ENCODE measurements around the gene MRC2. TPM values are rescaled to one million over a fixed set of nuclear protein-coding genes. Genes with fewer than 3 reads are reported as not detected.

The MRC2 gene
- total RNA-seq, 1 experiment from 2014 or later, result 34.3 TPM

GRCh38 chr17:62657690-62658089 lies 30.2 kb downstream of the MRC2 start:
- no peak overlapping the region for H3K27ac ChIP-seq (ENCODE audit: low read depth, low read length, poor library complexity, severe bottlenecking)
- no peaks in the 10 kb centered on the region for H3K36me3 ChIP-seq (ENCODE audit: insufficient read depth, low read length, poor library complexity, severe bottlenecking)
- CTCF ChIA-PET, result no interaction called here
- H3K27me3 ChIP-seq (replicated peaks; ENCODE audit: insufficient read depth, low read depth, low read length, poor library complexity), result no peaks in the 10 kb centered on the region
- H3K9me3 ChIP-seq (ENCODE audit: low read depth, low read length, poor library complexity, severe bottlenecking), result peaks cover 4% of the 10 kb centered on the region
- no TSS peak for BruUV-seq (replicated peaks)
- H3K4me3 ChIP-seq (ENCODE audit: low read depth, low read length, poor library complexity, severe bottlenecking), result no peak overlapping the region
- POLR2A ChIA-PET (ENCODE audit: low non-redundant PET), result no interaction called here
- DNase-seq (ENCODE audit: low spot score), result no peak
- TF ChIP-seq CTCF (conservative IDR thresholded peaks at IDR 0.05; ENCODE audit: low read depth, low read length), result no peak
- TF ChIP-seq EZH2 (IDR thresholded peaks at IDR 0.05; ENCODE audit: borderline replicate concordance, low read depth, low read length, poor library complexity, severe bottlenecking), result no peak
- H3K4me1 ChIP-seq (ENCODE audit: insufficient read depth, low read length, poor library complexity, severe bottlenecking), result peaks cover 9% of the 10 kb centered on the region
- intact Hi-C loops (cut with micrococcal nuclease; ENCODE audit: unreplicated experiment), result no loop called here

- Histone ChIP-seq H3K27me3 (replicated peaks; ENCODE audit: insufficient read depth, low read depth, low read length, poor library complexity) (no peaks in the 10 kb centered on the region), H3K4me1 (ENCODE audit: insufficient read depth, low read length, poor library complexity, severe bottlenecking) (peaks cover 7% of the 10 kb centered on the region), H3K9me3 (ENCODE audit: low read depth, low read length, poor library complexity, severe bottlenecking) (peaks cover 4% of the 10 kb centered on the region), H3K36me3 (ENCODE audit: insufficient read depth, low read length, poor library complexity, severe bottlenecking) (no peaks in the 10 kb centered on the region), H3K4me3 (ENCODE audit: low read depth, low read length, poor library complexity, severe bottlenecking) (no peak overlapping the region), H3K27ac (ENCODE audit: low read depth, low read length, poor library complexity, severe bottlenecking) (no peak overlapping the region)
- TF ChIP-seq EZH2 (IDR thresholded peaks at IDR 0.05; ENCODE audit: borderline replicate concordance, low read depth, low read length, poor library complexity, severe bottlenecking) (no peak), CTCF (conservative IDR thresholded peaks at IDR 0.05; ENCODE audit: low read depth, low read length) (no peak)
- ChIA-PET CTCF (no interaction called here), POLR2A (ENCODE audit: low non-redundant PET) (no interaction called here)
- intact Hi-C loops (cut with micrococcal nuclease; ENCODE audit: unreplicated experiment), result no loop called here
- DNase-seq (ENCODE audit: low spot score), result no peak
- no TSS peak for BruUV-seq (replicated peaks)
Measured at GRCh38 chr17:62658136-62658920, 30.9 kb downstream of the MRC2 start.

DNA sequence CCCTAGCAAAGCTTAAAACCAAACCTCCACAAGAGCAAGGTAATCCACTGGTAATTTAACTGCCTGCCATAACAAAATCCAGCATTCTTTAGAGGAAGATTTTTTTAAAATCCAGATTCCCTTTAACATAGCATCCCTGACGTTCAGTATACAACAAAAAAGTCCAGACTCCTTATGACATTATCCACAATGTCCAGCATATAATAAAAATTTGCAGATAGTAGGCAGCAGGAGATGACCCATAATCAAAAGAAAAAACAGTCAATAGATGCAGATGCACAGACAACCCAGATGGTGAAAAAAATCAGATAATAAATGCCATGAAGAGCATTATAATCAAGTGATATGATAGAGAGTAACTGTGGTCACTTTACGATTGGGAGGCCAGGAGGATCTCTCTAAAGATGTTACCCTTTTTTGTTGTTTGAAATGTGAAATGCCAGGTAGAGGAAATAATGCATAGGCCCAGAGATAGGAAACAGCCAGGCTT lies 33.2 kb downstream of the MRC2 start:
- no peak overlapping the region for H3K27ac ChIP-seq (ENCODE audit: low read depth, low read length, poor library complexity, severe bottlenecking)
- intact Hi-C loops (cut with micrococcal nuclease; ENCODE audit: unreplicated experiment), result no loop called here
- POLR2A ChIA-PET (ENCODE audit: low non-redundant PET), result no interaction called here
- no peak for DNase-seq (ENCODE audit: low spot score)
- H3K36me3 ChIP-seq (ENCODE audit: insufficient read depth, low read length, poor library complexity, severe bottlenecking), result no peaks in the 10 kb centered on the region
- BruUV-seq (replicated peaks), result no TSS peak
- H3K9me3 ChIP-seq (ENCODE audit: low read depth, low read length, poor library complexity, severe bottlenecking), result peaks cover 4% of the 10 kb centered on the region
- TF ChIP-seq EZH2 (IDR thresholded peaks at IDR 0.05; ENCODE audit: borderline replicate concordance, low read depth, low read length, poor library complexity, severe bottlenecking) (no peak), CTCF (conservative IDR thresholded peaks at IDR 0.05; ENCODE audit: low read depth, low read length) (no peak)
- no peak overlapping the region for H3K4me3 ChIP-seq (ENCODE audit: low read depth, low read length, poor library complexity, severe bottlenecking)
- CTCF ChIA-PET, result no interaction called here
- no peaks in the 10 kb centered on the region for H3K27me3 ChIP-seq (replicated peaks; ENCODE audit: insufficient read depth, low read depth, low read length, poor library complexity)
- H3K4me1 ChIP-seq (ENCODE audit: insufficient read depth, low read length, poor library complexity, severe bottlenecking), result peaks cover 6% of the 10 kb centered on the region
